HG03045 (cell line): ENCODE measurements around the gene C11orf21.
"Not testable (repeated sequence)": the region's sequence is repeated elsewhere in the genome, so short reads cannot be mapped to it uniquely, and the experiment has no call there.

ENCODE experiments used
- ATAC-seq: cut with Tn5 transposase; IDR thresholded peaks from one replicate; pipeline ENCODE4 v1.9.1; 2021; ENCODE audit warnings: mild to moderate bottlenecking, moderate library complexity; ENCODE audit not compliant: unreplicated experiment

The C11orf21 gene

GRCh38 chr11:2301631-2302305, at the start of gene C11orf21, which contains the start of gene TSPAN32:
C11orf21 (minus strand) TSS chr11:2301918; CDS start chr11:2301808, 110 bp downstream.
TSPAN32 (plus strand) TSS chr11:2302013; CDS start chr11:2302150, 137 bp downstream.
- ATAC-seq = no peak

GRCh38 chr11:2348986-2349385, 47.3 kb upstream of the C11orf21 start:
- ATAC-seq = no peak

GRCh38 chr11:2347308-2347830, 45.7 kb upstream of the C11orf21 start:
- ATAC-seq = no peak

- ATAC-seq = no peak
Measured at GRCh38 chr11:2346586-2347307, 45.0 kb upstream of the C11orf21 start.

GRCh38 chr11:2346014-2346413, 44.3 kb upstream of the C11orf21 start:
- ATAC-seq = no peak

- no peak for ATAC-seq
Measured at GRCh38 chr11:2345050-2345449, 43.3 kb upstream of the C11orf21 start.

- ATAC-seq = no peak
Measured at GRCh38 chr11:2343502-2343901, 41.8 kb upstream of the C11orf21 start.

- ATAC-seq = no peak
Measured at GRCh38 chr11:2342981-2343380, 41.3 kb upstream of the C11orf21 start.

- no peak for ATAC-seq
Measured at GRCh38 chr11:2342557-2342956, 40.8 kb upstream of the C11orf21 start.

- ATAC-seq = not testable (repeated sequence)
Measured at GRCh38 chr11:2338760-2339159, 37.0 kb upstream of the C11orf21 start.

GRCh38 chr11:2335286-2335685, 33.6 kb upstream of the C11orf21 start:
- not testable (repeated sequence) for ATAC-seq

GRCh38 chr11:2333486-2334205, 31.9 kb upstream of the C11orf21 start:
- ATAC-seq = not testable (repeated sequence)

- not testable (repeated sequence) for ATAC-seq
Measured at GRCh38 chr11:2332569-2332968, 30.9 kb upstream of the C11orf21 start.

GRCh38 chr11:2331404-2331803, 29.7 kb upstream of the C11orf21 start:
- no peak for ATAC-seq

GRCh38 chr11:2330696-2331095, 29.0 kb upstream of the C11orf21 start:
- ATAC-seq = no peak

GRCh38 chr11:2329551-2329950, 27.8 kb upstream of the C11orf21 start:
- no peak for ATAC-seq

GRCh38 chr11:2328656-2329354, 27.1 kb upstream of the C11orf21 start:
- ATAC-seq = no peak

- ATAC-seq = no peak
Measured at GRCh38 chr11:2328021-2328420, 26.3 kb upstream of the C11orf21 start.

- no peak for ATAC-seq
Measured at GRCh38 chr11:2327032-2327431, 25.3 kb upstream of the C11orf21 start.

- ATAC-seq = no peak
Measured at GRCh38 chr11:2325719-2326118, 24.0 kb upstream of the C11orf21 start.

GRCh38 chr11:2325123-2325522, 23.4 kb upstream of the C11orf21 start:
- ATAC-seq = no peak
